GM20431 (cell line): ENCODE data around the gene CERS5.

Experiments used
- in situ Hi-C: fragments of 300-500 bp; cut with MseI, MboI; formaldehyde crosslinking; loops from one replicate; pipeline ENCODE4 v1.15.0; 2020; ENCODE audit warnings: low sequenced_read_pairs; ENCODE audit not compliant: unreplicated experiment

Gene CERS5

GRCh38 chr12:50105913-50106450, 61.2 kb downstream of the CERS5 start:
- in situ Hi-C loops = no loop called here

GRCh38 chr12:50104417-50105366, 62.5 kb downstream of the CERS5 start:
- in situ Hi-C loops = no loop called here

- in situ Hi-C loops = no loop called here
Observed at GRCh38 chr12:50103767-50104321, 63.3 kb downstream of the CERS5 start, which contains the start of gene GPD1. Gene GPD1 (plus strand): TSS chr12:50104008. CDS start chr12:50104051, 43 bp downstream.

GRCh38 chr12:50103351-50103750, 63.8 kb downstream of the CERS5 start:
- in situ Hi-C loops = no loop called here

- in situ Hi-C loops = no loop called here
Observed at GRCh38 chr12:50102646-50103309, 64.4 kb downstream of the CERS5 start.

GRCh38 chr12:50102131-50102531, 65.0 kb downstream of the CERS5 start:
- in situ Hi-C loops = no loop called here

GRCh38 chr12:50101663-50102062, 65.5 kb downstream of the CERS5 start:
- in situ Hi-C loops = no loop called here

GRCh38 chr12:50100561-50100960, 66.6 kb downstream of the CERS5 start:
- in situ Hi-C loops = no loop called here

- in situ Hi-C loops = no loop called here
Observed at GRCh38 chr12:50099302-50100008, 67.7 kb downstream of the CERS5 start.

- in situ Hi-C loops = no loop called here
Observed at GRCh38 chr12:50097952-50098351, 69.2 kb downstream of the CERS5 start.

GRCh38 chr12:50090391-50090790, 76.8 kb downstream of the CERS5 start:
- in situ Hi-C loops = no loop called here

- in situ Hi-C loops = loop anchor here (10.0 kb wide), 1 partner anchor 85 kb away; no protein-coding TSS in a partner anchor
Observed at GRCh38 chr12:50089730-50090129, 77.4 kb downstream of the CERS5 start.

GRCh38 chr12:50088577-50089335, 78.4 kb downstream of the CERS5 start:
- in situ Hi-C loops = loop anchor here (10.0 kb wide), 1 partner anchor 86 kb away; no protein-coding TSS in a partner anchor

GRCh38 chr12:50087995-50088394, 79.2 kb downstream of the CERS5 start:
- in situ Hi-C loops = loop anchor here (10.0 kb wide), 1 partner anchor 87 kb away; no protein-coding TSS in a partner anchor

- in situ Hi-C loops = loop anchor here (10.0 kb wide), 1 partner anchor 88 kb away; no protein-coding TSS in a partner anchor
Observed at GRCh38 chr12:50087151-50087550, 80.0 kb downstream of the CERS5 start.

GRCh38 chr12:50086148-50086547, 81.0 kb downstream of the CERS5 start:
- in situ Hi-C loops = loop anchor here (10.0 kb wide), 1 partner anchor 89 kb away; no protein-coding TSS in a partner anchor

- in situ Hi-C loops = loop anchor here (10.0 kb wide), 1 partner anchor 89 kb away; no protein-coding TSS in a partner anchor
Observed at GRCh38 chr12:50085615-50086072, 81.5 kb downstream of the CERS5 start.

- in situ Hi-C loops = loop anchor here (10.0 kb wide), 1 partner anchor 90 kb away; no protein-coding TSS in a partner anchor
Observed at GRCh38 chr12:50084775-50085614, 82.2 kb downstream of the CERS5 start, which contains the start of gene SMARCD1. Gene SMARCD1 (plus strand): TSS chr12:50085342. CDS start chr12:50085370, 28 bp downstream.
